IPS-20b (cell line): ENCODE results near the gene SNX27.
"Not testable (repeated sequence)": the region's sequence is repeated elsewhere in the genome, so short reads cannot be mapped to it uniquely, and the experiment has no call there.

ENCODE experiments used
- H3K27ac ChIP-seq: one replicate; pipeline ENCODE4 v1.5.1; 2013; ENCODE audit warnings: low read length
- H3K27me3 ChIP-seq: 2 replicates; pipeline ENCODE4 v1.6.1; 2013; ENCODE audit warnings: mild to moderate bottlenecking, low read length, inconsistent platforms; ENCODE audit not compliant: insufficient read depth
- H3K36me3 ChIP-seq: 2 replicates; pipeline ENCODE4 v1.6.1; 2013; ENCODE audit warnings: low read depth, mild to moderate bottlenecking, inconsistent platforms, low read length, moderate library complexity; ENCODE audit not compliant: insufficient read depth
- H3K4me1 ChIP-seq: 2 replicates; pipeline ENCODE4 v1.6.1; 2013; ENCODE audit warnings: mild to moderate bottlenecking, control low read depth, inconsistent platforms, low read length, moderate library complexity; ENCODE audit not compliant: insufficient read depth
- H3K4me3 ChIP-seq: 2 replicates; pipeline ENCODE4 v1.5.1; 2013; ENCODE audit warnings: mild to moderate bottlenecking, low read length, inconsistent platforms
- H3K9ac ChIP-seq: 2 replicates; pipeline ENCODE4 v1.6.1; 2013; ENCODE audit warnings: low read depth, mild to moderate bottlenecking, inconsistent platforms, low read length, moderate library complexity
- H3K9me3 ChIP-seq: 2 replicates; pipeline ENCODE4 v1.6.1; 2013; ENCODE audit warnings: mild to moderate bottlenecking, low read depth, low read length, inconsistent platforms; ENCODE audit not compliant: insufficient read depth

The SNX27 gene

GRCh38 chr1:151581451-151581850 lies 30.4 kb upstream of the SNX27 start:
- Histone ChIP-seq H3K4me3 (no peak overlapping the region), H3K27ac (no peak overlapping the region), H3K9me3 (no peaks in the 10 kb centered on the region), H3K4me1 (peaks cover 7% of the 10 kb centered on the region; the same call in 1 of the 2 replicates), H3K27me3 (no peaks in the 10 kb centered on the region), H3K36me3 (peaks cover 30% of the 10 kb centered on the region), H3K9ac (no peak overlapping the region)

GRCh38 chr1:151581921-151582320 lies 29.9 kb upstream of the SNX27 start:
- Histone ChIP-seq H3K36me3 (peaks cover 30% of the 10 kb centered on the region), H3K9ac (no peak overlapping the region), H3K27ac (no peak overlapping the region), H3K4me1 (peaks cover 7% of the 10 kb centered on the region; the same call in 1 of the 2 replicates), H3K4me3 (no peak overlapping the region), H3K9me3 (no peaks in the 10 kb centered on the region), H3K27me3 (no peaks in the 10 kb centered on the region)

GRCh38 chr1:151583796-151584195 lies 28.1 kb upstream of the SNX27 start:
- Histone ChIP-seq H3K9me3 (no peaks in the 10 kb centered on the region), H3K4me3 (no peak overlapping the region), H3K4me1 (no peaks in the 10 kb centered on the region), H3K27me3 (no peaks in the 10 kb centered on the region), H3K36me3 (peaks cover 26% of the 10 kb centered on the region), H3K27ac (no peak overlapping the region), H3K9ac (no peak overlapping the region; the same call in 1 of the 2 replicates)

GRCh38 chr1:151584278-151584677 lies 27.6 kb upstream of the SNX27 start:
- Histone ChIP-seq H3K27me3 (no peaks in the 10 kb centered on the region), H3K9me3 (no peaks in the 10 kb centered on the region), H3K4me1 (no peaks in the 10 kb centered on the region), H3K9ac (no peak overlapping the region; the same call in 1 of the 2 replicates), H3K27ac (no peak overlapping the region), H3K36me3 (peaks cover 21% of the 10 kb centered on the region), H3K4me3 (no peak overlapping the region)

- Histone ChIP-seq H3K9me3 (no peaks in the 10 kb centered on the region), H3K9ac (no peak overlapping the region), H3K27me3 (no peaks in the 10 kb centered on the region), H3K4me3 (no peak overlapping the region), H3K27ac (no peak overlapping the region), H3K36me3 (peaks cover 16% of the 10 kb centered on the region), H3K4me1 (no peaks in the 10 kb centered on the region)
These were observed 27.1 kb upstream of the SNX27 start for GRCh38 chr1:151584780-151585179.

GRCh38 chr1:151585622-151586021 lies 26.2 kb upstream of the SNX27 start:
- Histone ChIP-seq H3K4me1 (no peaks in the 10 kb centered on the region), H3K27me3 (no peaks in the 10 kb centered on the region), H3K9ac (no peak overlapping the region), H3K4me3 (no peak overlapping the region), H3K36me3 (peaks cover 12% of the 10 kb centered on the region), H3K9me3 (no peaks in the 10 kb centered on the region), H3K27ac (no peak overlapping the region)

- peaks cover 3% of the 10 kb centered on the region; the same call in 1 of the 2 replicates for H3K27me3 ChIP-seq
- no peak overlapping the region for H3K27ac ChIP-seq
- no peak overlapping the region for H3K4me3 ChIP-seq
- no peaks in the 10 kb centered on the region; the same call in 1 of the 2 replicates for H3K9me3 ChIP-seq
- no peaks in the 10 kb centered on the region for H3K36me3 ChIP-seq
- H3K4me1 ChIP-seq: no peaks in the 10 kb centered on the region
- H3K9ac ChIP-seq: no peak overlapping the region
These were observed 20.9 kb upstream of the SNX27 start for GRCh38 chr1:151590961-151591360.

- H3K4me3 ChIP-seq: peak overlapping the region; percentile 74
- no peaks in the 10 kb centered on the region for H3K36me3 ChIP-seq
- peaks cover 3% of the 10 kb centered on the region; the same call in 1 of the 2 replicates for H3K27me3 ChIP-seq
- H3K4me1 ChIP-seq: no peaks in the 10 kb centered on the region
- H3K9me3 ChIP-seq: no peaks in the 10 kb centered on the region; the same call in 1 of the 2 replicates
- H3K27ac ChIP-seq: no peak overlapping the region
- peak overlapping the region; percentile 49; the same call in 1 of the 2 replicates for H3K9ac ChIP-seq
These were observed 18.1 kb upstream of the SNX27 start for GRCh38 chr1:151593730-151594129.

GRCh38 chr1:151594143-151594625 lies 17.7 kb upstream of the SNX27 start:
- Histone ChIP-seq H3K9me3 (no peaks in the 10 kb centered on the region; the same call in 1 of the 2 replicates), H3K9ac (peak overlapping the region; percentile 49; the same call in 1 of the 2 replicates), H3K4me1 (no peaks in the 10 kb centered on the region), H3K4me3 (peak overlapping the region; percentile 74), H3K36me3 (no peaks in the 10 kb centered on the region), H3K27ac (no peak overlapping the region), H3K27me3 (peaks cover 3% of the 10 kb centered on the region; the same call in 1 of the 2 replicates)

- H3K27me3 ChIP-seq: peaks cover 3% of the 10 kb centered on the region; the same call in 1 of the 2 replicates
- H3K4me3 ChIP-seq: no peak overlapping the region
- no peaks in the 10 kb centered on the region for H3K36me3 ChIP-seq
- no peaks in the 10 kb centered on the region for H3K9me3 ChIP-seq
- no peak overlapping the region for H3K9ac ChIP-seq
- H3K4me1 ChIP-seq: no peaks in the 10 kb centered on the region
- no peak overlapping the region for H3K27ac ChIP-seq
These were observed 15.5 kb upstream of the SNX27 start for GRCh38 chr1:151596166-151596953.

GRCh38 chr1:151602550-151602949 lies 9.3 kb upstream of the SNX27 start:
- H3K4me1 ChIP-seq, H3K9me3 ChIP-seq, H3K4me3 ChIP-seq, H3K27me3 ChIP-seq, H3K9ac ChIP-seq, H3K27ac ChIP-seq, H3K36me3 ChIP-seq: not testable (repeated sequence)

GRCh38 chr1:151604291-151604690 lies 7.6 kb upstream of the SNX27 start:
- Histone ChIP-seq H3K9ac (no peak overlapping the region), H3K36me3 (no peaks in the 10 kb centered on the region), H3K9me3 (no peaks in the 10 kb centered on the region), H3K4me1 (no peaks in the 10 kb centered on the region), H3K27me3 (no peaks in the 10 kb centered on the region), H3K27ac (no peak overlapping the region), H3K4me3 (no peak overlapping the region)
